ENCODE data around the gene RPL29. TPM values are rescaled to one million over a fixed set of nuclear protein-coding genes. Genes with fewer than 3 reads are reported as not detected.
A peak's percentile ranks its signal among the peaks of the same experiment; 100 is the strongest.

RPL29 gene
- total RNA-seq, 4 donors from 2014 or later = 1,191 to 2,826 (median 1,725) TPM

DNA sequence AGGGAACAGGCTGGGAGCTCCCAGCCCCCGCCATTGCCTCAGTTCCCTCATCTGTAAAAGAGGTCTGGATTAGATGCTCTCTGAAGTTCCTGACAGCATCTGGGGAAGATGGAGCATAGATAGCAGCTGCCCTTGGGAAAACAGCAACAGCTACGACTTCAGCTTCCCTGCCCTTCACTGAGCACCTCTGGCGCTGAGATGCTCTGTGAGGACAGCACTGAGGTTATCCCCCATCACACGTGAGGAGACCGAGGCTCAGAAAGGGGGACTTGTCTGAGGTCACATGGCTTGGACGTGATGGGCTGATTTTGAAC lies 11.1 kb upstream of the RPL29 start:
- DNase-seq = no peak
- no peaks in the 10 kb centered on the region for H3K27me3 ChIP-seq
- no peaks in the 10 kb centered on the region for H3K36me3 ChIP-seq
- TF ChIP-seq POLR2A (IDR thresholded peaks at IDR 0.05) = no peak
- TF ChIP-seq, protein P1, sequence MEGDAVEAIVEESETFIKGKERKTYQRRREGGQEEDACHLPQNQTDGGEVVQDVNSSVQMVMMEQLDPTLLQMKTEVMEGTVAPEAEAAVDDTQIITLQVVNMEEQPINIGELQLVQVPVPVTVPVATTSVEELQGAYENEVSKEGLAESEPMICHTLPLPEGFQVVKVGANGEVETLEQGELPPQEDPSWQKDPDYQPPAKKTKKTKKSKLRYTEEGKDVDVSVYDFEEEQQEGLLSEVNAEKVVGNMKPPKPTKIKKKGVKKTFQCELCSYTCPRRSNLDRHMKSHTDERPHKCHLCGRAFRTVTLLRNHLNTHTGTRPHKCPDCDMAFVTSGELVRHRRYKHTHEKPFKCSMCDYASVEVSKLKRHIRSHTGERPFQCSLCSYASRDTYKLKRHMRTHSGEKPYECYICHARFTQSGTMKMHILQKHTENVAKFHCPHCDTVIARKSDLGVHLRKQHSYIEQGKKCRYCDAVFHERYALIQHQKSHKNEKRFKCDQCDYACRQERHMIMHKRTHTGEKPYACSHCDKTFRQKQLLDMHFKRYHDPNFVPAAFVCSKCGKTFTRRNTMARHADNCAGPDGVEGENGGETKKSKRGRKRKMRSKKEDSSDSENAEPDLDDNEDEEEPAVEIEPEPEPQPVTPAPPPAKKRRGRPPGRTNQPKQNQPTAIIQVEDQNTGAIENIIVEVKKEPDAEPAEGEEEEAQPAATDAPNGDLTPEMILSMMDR (IDR thresholded peaks at IDR 0.05) = no peak
- H3K9me3 ChIP-seq = no peaks in the 10 kb centered on the region
- H3K4me3 ChIP-seq = no peak overlapping the region
- peaks cover 13 to 29% (median 25%) of the 10 kb centered on the region in 3 donors for H3K4me1 ChIP-seq
- 70 to 85% methylated on average over 3 to 6 of the region's 6 CpGs for WGBS, 2 donors
- intact Hi-C loops (cut with DNase I) = no loop called here
- no peak overlapping the region for H3K27ac ChIP-seq

- intact Hi-C loops (cut with DNase I) = no loop called here
Measured at GRCh38 chr3:52006017-52006819, 10.5 kb upstream of the RPL29 start.

GRCh38 chr3:52005571-52005986 lies 9.9 kb upstream of the RPL29 start:
- no peaks in the 10 kb centered on the region for H3K36me3 ChIP-seq
- peaks cover 13 to 35% (median 30%) of the 10 kb centered on the region in 3 donors for H3K4me1 ChIP-seq
- H3K27ac ChIP-seq = peak overlapping the region in 2 of 4 donors; percentile 26 to 32
- no peak for DNase-seq
- WGBS, 2 donors = 9 to 22% methylated on average over 3 to 5 of the region's 15 CpGs
- H3K9me3 ChIP-seq = no peaks in the 10 kb centered on the region
- TF ChIP-seq, protein P1 (IDR thresholded peaks at IDR 0.05) = no peak
- no peak for TF ChIP-seq POLR2A (IDR thresholded peaks at IDR 0.05)
- intact Hi-C loops (cut with DNase I) = no loop called here
- H3K27me3 ChIP-seq = no peaks in the 10 kb centered on the region
- peak overlapping the region in 1 of 4 donors; percentile 15 for H3K4me3 ChIP-seq

More at GRCh38 chr3:52006017-52006819, 10.5 kb upstream of the RPL29 start:
- no peak overlapping the region for H3K4me3 ChIP-seq
- DNase-seq = no peak
- TF ChIP-seq, protein P1 (IDR thresholded peaks at IDR 0.05) = no peak
- TF ChIP-seq POLR2A (IDR thresholded peaks at IDR 0.05) = no peak
- peaks cover 13 to 34% (median 30%) of the 10 kb centered on the region in 3 donors for H3K4me1 ChIP-seq
- H3K9me3 ChIP-seq = no peaks in the 10 kb centered on the region
- 56 to 72% methylated on average over 4 to 6 of the region's 8 CpGs for WGBS, 2 donors
- H3K36me3 ChIP-seq = no peaks in the 10 kb centered on the region
- H3K27me3 ChIP-seq = no peaks in the 10 kb centered on the region
- peak overlapping the region in 1 of 4 donors; percentile 32 for H3K27ac ChIP-seq

DNA sequence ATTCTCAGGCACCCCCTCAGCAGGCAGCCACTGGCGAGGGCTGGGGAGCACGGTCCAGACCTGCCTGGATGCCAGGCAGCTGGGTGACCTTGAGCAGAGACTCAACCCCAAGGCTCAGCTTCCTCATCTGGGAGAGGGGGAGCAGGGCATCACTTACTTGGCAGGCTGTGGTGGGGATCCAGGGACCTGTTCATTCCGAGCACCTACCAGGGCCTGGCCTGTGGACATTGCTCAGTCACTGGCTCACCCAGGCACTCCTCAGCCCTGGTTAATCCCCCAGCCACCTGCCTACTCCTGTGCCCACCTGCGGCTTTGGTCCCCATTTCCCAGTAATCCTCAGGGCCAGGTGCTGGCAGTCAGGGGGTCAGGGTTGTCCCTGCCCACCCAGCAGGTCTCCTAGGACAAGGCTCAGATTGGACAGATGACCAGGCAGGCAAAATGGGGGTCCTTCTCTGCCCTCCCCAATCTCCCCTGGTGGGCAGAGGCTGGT lies 9.3 kb upstream of the RPL29 start:
- no peaks in the 10 kb centered on the region for H3K9me3 ChIP-seq
- H3K4me1 ChIP-seq = peaks cover 13 to 35% (median 30%) of the 10 kb centered on the region in 3 donors
- 69% methylated on average over 2 of the region's 4 CpGs; no CpG with 5 or more reads in 1 of the 2 donors for WGBS, 2 donors
- TF ChIP-seq POLR2A (IDR thresholded peaks at IDR 0.05) = no peak
- TF ChIP-seq, protein P1 (IDR thresholded peaks at IDR 0.05) = no peak
- no peak overlapping the region for H3K4me3 ChIP-seq
- H3K27ac ChIP-seq = peak overlapping the region in 2 of 4 donors; percentile 26 to 32
- intact Hi-C loops (cut with DNase I) = loop anchor here (5.0 kb wide), 3 partner anchors 47 to 137 kb away; no protein-coding TSS in a partner anchor
- no peaks in the 10 kb centered on the region for H3K27me3 ChIP-seq
- DNase-seq = no peak
- no peaks in the 10 kb centered on the region for H3K36me3 ChIP-seq

GRCh38 chr3:52004163-52004787 lies 8.6 kb upstream of the RPL29 start:
- intact Hi-C loops (cut with DNase I) = loop anchor here (5.0 kb wide), 3 partner anchors 48 to 138 kb away; no protein-coding TSS in a partner anchor
- peak overlapping the region in 2 of 4 donors; percentile 22 to 32 for H3K27ac ChIP-seq
- H3K36me3 ChIP-seq = no peaks in the 10 kb centered on the region
- no peaks in the 10 kb centered on the region for H3K27me3 ChIP-seq
- no peaks in the 10 kb centered on the region for H3K9me3 ChIP-seq
- no peak for DNase-seq
- H3K4me3 ChIP-seq = no peak overlapping the region
- H3K4me1 ChIP-seq = peaks cover 13 to 35% (median 30%) of the 10 kb centered on the region in 3 donors
- TF ChIP-seq POLR2A (IDR thresholded peaks at IDR 0.05) = no peak
- TF ChIP-seq, protein P1 (IDR thresholded peaks at IDR 0.05) = peak in 5 of 6 experiments; percentile 32 to 51 (median 40)
- WGBS, 2 donors = 49 to 51% methylated on average over 8 to 9 of the region's 16 CpGs

Data from esophagus squamous epithelium (tissue), 5 donors.